ENCODE measurements around the gene GRIN1. TPM values are rescaled to one million over a fixed set of nuclear protein-coding genes. Genes with fewer than 3 reads are reported as not detected.

Gene GRIN1
- total and polyA plus RNA-seq, 10 of the 15 experiments (the other 5 are each of a cell fraction or from before 2014, with no cell fraction given), result 0.05 to 0.10 (median 0.06) TPM; not detected in 6

- TF ChIP-seq ATF7 (IDR thresholded peaks at IDR 0.05; ENCODE audit: low read depth) (no peak), POLR2AphosphoS5 (IDR thresholded peaks at IDR 0.05; ENCODE audit: low read length) (peak; percentile 49; the same call in 1 of the 2 replicates), CEBPZ (IDR thresholded peaks at IDR 0.05; ENCODE audit: low read depth, low read length) (no peak), NFXL1 (IDR thresholded peaks at IDR 0.05; ENCODE audit: borderline replicate concordance) (no peak), RAD51 (IDR thresholded peaks at IDR 0.05) (no peak), BRCA1 (IDR thresholded peaks at IDR 0.05; ENCODE audit: low read depth, low read length) (no peak), MYC (IDR thresholded peaks at IDR 0.05; ENCODE audit: insufficient read depth, insufficient read length, insufficient replicate concordance, low read length, severe bottlenecking) (no peak), FOXK2 (IDR thresholded peaks at IDR 0.05) (no peak), ZBED1 (IDR thresholded peaks at IDR 0.05; ENCODE audit: borderline replicate concordance) (no peak), KLF5 (IDR thresholded peaks at IDR 0.05; ENCODE audit: partially characterized antibody) (no peak), JUND (IDR thresholded peaks at IDR 0.05; ENCODE audit: low read depth, low read length) (no peak), CREB1 (IDR thresholded peaks at IDR 0.05; ENCODE audit: low read depth) (peak; percentile 48; the same call in 1 of the 2 replicates), SIN3A (IDR thresholded peaks at IDR 0.05; ENCODE audit: low read depth, low read length) (peak; percentile 83; the same call in 1 of the 2 replicates), RUNX3 (IDR thresholded peaks at IDR 0.05; ENCODE audit: low read length) (peak; percentile 82), ZBTB40 (IDR thresholded peaks at IDR 0.05; ENCODE audit: borderline replicate concordance) (peak; percentile 90), NBN (IDR thresholded peaks at IDR 0.05) (peak; percentile 72), PAX5 (IDR thresholded peaks at IDR 0.05; ENCODE audit: borderline replicate concordance, low read depth, low read length) (no peak), SUZ12 (IDR thresholded peaks at IDR 0.05; ENCODE audit: unreplicated experiment) (no peak), PML (IDR thresholded peaks at IDR 0.05; ENCODE audit: low read length) (peak; percentile 78; the same call in 1 of the 2 replicates), BHLHE40 (IDR thresholded peaks at IDR 0.05; ENCODE audit: borderline replicate concordance in 1 of 2, low read depth in 2 of 2, low read length in 1 of 2) (no peak), SPI1 (IDR thresholded peaks at IDR 0.05; ENCODE audit: borderline replicate concordance, insufficient read depth, low read depth, low read length) (peak; percentile 92), TBL1XR1 (IDR thresholded peaks at IDR 0.05; ENCODE audit: low read depth, low read length) (no peak), SIX5 (IDR thresholded peaks at IDR 0.05; ENCODE audit: low read depth, low read length, severe bottlenecking) (no peak), MEF2A (IDR thresholded peaks at IDR 0.05; ENCODE audit: insufficient read depth, low read depth, low read length) (no peak)
Measured at GRCh38 chr9:137127301-137128157, 11.4 kb upstream of the GRIN1 start (continued).
